Cerebellar cortex (tissue), 1 donor: ENCODE results near the gene TMEFF2.
A peak's percentile ranks its signal among the peaks of the same experiment; 100 is the strongest.

ENCODE experiments used
- DNase-seq: peaks from one replicate; pipeline ENCODE4 v3.0.0-alpha.2; 2015; ENCODE audit warnings: low spot score

Gene TMEFF2

DNA sequence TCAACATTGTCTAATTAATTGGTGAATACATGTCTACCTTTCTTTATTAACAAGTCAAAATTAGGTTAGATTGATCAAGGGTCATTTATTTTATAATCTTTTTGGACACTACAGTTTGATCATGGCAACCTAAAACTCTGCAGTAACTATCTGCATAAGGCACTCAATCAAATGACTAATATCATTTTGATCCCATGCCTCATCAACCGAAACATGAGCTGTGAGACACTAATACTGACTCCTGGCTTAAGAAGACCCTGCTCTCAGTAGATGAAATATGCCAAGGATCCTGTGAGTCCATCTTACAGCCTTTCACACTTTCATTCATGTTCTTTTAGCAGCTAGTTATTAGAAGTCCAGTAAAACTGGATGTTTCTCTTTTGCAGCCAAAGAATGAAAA lies 178.5 kb downstream of the TMEFF2 start:
- DNase-seq, result no peak

DNA sequence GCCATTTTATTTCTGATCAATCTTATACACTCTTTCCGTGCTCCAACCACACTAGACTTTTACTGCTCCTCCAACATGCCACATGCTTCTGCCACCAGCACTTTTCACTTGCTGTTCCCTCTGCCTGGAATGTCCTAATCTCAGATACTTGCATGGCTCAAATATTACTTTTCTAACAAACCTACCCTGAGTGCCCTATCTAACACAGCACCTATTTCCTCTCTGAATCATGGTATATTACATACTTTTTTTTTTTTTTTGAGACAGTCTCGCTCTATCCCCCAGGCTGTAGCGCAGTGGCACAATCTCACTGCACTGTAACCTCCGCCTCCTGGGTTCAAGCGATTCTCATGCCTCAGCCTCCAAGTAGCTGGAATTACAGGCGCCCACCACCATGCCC lies 181.5 kb downstream of the TMEFF2 start:
- no peak for DNase-seq

DNA sequence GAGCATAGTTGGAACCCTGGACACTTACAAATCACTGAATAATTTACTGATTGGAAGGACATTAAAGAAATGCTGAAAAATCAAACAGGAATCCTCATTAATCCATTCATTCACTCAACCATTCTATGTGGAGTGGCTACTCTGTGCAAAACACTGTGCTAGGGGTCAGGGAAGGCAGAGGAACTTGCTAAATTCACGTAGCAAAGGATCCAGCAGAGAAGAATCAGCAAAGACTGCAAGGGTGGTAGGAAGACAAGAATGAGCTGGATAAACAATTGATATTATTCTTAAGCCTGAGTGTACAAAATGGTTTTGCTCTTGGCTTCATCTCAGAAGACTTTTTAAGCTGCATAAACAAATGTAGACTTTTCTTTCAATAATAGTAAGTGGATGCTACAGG lies 183.5 kb downstream of the TMEFF2 start:
- DNase-seq, result no peak

DNA sequence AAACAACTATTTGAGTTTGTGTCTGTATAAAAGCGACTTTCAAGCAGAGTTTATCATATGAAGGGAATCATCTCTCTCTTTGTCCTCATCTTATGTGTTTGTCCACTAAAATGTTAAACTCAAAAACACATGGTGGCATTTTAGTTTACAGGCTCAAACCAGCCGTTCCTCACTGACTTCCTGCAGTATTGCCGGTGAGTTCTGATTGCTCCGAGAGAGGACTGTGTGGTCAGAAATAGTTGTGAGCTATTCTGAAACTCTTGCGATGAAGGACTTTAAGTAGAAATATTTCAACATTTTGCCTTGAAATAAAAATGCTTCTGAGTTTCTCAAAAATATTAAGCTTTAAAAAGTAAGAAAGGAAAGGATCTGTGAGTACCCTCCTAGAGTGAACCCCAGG lies 184.7 kb downstream of the TMEFF2 start:
- no peak for DNase-seq

DNA sequence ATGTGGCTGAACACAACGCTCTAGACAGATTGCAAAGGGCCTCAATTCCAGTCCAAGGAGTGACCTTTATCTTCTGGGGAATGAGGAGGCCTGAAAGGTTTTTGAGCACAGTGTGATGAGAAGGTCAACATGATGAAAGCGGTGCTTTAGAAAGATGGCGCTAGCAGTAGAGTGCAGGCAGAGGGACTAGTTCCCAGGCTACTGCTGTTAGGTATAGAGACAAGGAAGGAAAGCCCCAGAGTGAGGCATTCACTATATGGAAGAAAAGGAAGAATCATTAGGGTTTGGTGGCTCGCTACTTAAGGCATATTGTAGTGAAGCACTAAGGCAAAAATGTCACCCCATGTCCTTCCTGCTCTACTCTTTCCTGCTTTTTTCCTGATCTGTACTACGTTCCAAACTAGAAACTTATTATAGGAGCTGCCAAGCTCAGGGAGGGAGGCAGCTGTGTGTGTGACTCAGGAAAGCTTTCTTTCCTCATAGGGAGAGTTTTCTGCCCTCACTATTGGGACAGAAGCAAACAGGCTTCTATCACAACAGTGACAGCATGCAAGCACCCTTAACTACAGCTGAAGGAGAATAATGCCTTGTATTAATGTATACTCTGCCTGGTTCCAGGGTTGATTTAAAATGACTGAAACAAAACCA lies 187.0 kb downstream of the TMEFF2 start:
- DNase-seq, result no peak

DNA sequence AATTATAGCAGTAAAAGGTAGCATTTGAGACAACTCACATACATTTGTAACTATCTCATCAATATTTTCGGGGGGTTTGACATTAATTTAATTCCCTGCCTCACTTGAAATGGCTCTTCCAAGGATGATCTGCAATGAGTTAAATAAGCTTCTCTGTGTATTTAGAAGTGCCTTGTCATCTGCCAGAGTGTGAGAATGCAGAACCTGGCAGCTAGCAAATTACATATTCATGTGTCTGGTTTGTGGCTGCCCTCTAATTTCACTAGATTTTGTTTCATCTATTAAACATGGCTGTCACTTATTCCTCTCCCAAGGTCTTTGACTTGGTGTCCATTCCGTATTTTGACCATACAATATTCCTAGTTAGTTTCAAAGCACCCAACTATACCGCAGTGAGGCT lies 189.5 kb downstream of the TMEFF2 start:
- DNase-seq, result no peak

DNA sequence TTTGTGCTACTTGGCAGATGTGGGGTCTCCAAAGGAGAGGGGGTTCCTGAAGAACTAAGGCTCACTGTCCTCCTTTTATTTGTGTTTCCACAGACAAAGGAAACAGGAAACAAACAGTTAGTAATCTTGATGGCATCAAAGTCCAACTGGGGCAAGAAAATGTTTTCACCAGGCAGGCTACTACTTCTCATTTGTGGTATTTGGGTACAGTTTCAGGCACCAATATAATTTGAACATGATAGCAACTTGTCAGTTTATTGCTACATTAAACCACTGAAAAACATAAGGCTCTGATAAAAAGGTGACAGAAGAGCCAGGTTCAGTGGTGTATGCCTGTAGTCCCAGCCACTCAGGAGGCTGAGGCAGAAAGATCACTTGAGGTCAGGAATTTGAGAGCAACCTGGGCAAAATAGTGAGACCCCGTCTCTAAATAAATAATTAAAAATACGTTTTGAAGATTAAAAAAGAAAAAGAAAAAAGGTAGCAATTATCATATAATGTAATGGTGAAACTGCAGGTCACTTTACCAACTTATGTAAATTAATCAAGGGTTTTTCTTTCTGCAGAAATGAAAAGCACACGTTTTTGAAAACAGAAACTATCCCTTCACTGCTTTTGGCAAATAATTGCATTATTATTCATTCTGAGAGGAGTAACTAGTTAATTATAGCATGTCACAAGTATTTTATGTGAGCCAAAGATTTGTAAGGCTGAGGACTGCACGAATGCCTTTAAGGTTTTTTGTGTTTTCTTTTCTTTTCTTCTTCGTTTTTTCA lies 190.4 kb downstream of the TMEFF2 start:
- no peak for DNase-seq

DNA sequence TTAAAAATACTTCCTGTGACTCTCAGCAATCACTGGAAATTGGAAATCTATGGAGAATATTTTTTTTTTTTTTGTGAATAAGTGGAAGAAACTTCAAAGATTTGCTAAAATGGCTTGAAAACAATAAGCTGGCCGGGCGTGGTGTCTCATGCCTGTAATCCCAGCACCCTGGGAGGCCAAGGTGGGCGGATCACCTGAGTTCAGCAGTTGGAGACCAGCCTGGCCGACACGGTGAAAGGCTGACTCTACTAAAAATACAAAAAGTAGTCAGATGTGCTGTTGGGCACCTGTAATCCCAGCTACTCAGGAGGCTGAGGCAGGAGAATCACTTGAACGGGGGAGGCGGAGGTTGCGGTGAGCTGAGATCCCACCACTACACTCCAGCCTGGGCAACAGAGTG lies 192.3 kb downstream of the TMEFF2 start:
- DNase-seq, result no peak

DNA sequence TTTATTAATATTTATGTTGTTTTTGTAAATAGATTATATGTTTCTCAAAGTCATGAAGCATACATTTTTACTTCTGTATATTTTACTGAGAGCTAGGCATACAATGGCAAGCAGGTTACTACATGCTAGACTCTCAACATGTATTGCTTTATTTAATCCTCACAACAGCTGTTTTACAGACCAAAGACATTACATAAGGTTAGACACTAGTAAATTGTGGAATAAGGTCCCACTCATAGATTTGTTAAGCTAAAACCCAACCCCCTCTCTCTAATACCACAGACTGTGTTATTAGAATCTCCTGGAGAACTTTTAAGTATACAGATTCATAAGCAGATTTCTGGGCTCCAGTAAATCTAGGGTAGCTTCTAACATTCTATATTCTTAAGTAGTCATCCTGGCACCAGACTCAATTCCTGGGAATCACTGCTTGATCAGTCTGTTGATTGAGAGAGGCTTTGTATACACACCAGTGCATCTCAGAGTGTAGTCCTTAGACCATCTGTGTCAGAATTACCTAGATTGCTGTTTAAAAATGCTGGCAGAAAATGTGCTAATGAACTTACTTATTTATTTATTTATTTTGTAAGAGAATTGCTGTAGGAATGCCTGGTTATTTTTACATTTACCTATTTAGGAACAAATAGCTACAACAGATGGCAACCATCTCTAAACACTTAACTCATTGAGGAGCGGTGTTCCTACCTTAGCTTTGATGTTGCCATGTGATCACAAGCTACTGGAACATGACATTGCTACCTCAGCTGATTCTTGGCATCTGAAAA lies 194.3 kb downstream of the TMEFF2 start:
- DNase-seq, result peak; percentile 77

DNA sequence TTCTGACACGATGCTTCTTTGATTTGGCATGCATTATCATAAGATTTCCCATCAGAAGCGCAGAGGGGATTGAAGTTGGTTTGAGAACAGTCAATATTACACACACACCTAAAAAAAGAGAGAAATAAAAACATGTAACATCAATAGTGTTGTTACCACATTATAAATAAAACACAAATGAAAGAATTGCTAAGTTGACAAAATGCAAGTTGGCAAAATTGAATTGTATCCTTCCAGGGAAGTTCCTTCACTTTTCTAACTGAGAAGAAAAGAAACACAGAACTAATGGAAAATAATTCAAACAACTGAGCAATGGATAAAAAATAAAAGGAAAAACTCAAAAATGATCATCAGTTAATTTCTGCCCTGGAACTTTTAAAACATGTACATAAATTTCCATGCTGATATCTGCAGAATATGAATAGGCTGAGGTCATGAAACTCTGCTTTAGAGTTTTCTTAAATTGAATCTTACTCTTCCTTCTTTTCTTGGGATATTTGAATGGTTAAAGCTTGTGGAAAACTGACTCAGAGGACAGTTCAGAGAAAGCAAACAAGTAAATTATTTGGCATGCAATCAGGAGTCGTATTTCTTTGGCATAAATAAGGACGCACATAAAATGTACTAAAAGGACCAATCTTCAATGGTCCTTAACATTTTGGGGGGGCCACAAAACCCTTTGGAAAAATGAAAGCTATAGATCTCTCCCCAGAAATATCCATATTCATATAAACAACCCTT lies 195.5 kb downstream of the TMEFF2 start:
- DNase-seq, result no peak

DNA sequence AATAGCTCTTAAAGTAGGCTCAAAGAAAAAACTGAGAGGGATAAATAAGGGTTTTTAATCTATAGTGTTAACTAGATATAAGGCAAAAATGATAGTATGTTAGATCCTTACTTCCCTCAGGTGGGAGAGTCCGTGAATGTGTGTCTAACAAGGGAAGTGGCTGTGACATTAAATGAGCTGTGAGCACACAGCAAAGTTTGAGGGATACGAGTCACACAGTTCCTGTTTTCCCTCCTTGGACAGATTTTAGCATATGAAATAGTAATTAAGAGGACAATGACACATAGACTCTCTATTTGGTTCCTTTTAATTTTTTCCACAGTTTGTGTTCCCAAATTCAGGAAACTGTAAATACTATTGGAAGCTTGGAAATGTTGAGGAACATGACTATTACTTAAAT lies 199.4 kb downstream of the TMEFF2 start:
- DNase-seq, result no peak

DNA sequence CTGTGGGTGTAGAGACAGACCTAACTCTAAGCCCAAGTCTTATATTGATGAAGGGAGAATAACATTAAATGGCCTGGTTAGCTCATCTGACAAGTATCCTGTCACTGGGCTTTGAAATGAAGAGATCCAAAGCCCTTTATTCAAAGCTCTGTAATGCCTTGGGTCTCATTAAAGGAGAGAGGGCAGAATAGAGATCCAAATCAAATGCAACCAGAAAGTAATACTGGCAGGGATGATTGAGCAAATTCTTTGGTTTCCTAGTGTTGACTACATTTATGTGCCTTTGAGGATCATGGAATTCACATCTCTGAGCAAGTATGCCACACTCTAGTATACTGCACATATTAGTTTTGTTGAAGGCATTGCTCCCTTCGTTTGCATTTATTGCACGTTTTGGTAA lies 200.0 kb downstream of the TMEFF2 start:
- DNase-seq, result no peak

DNA sequence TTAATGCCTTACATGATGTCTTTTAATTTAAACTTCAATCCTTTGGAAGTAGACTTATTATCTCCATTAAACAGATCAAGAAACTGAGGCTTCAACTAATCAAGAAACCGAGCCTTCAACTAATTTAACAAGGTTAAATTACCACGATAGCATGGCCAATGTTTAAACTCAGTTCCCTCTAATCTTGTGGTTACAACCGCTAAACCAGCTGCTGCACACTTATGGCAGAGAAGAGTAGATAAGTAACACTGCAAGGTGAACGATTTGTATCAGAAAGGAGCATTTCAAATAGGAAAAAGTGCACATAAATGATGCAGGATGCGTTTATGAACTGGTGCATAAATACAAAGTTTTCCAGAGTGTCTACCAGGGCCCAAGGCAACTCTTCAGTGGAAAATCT lies 203.3 kb downstream of the TMEFF2 start:
- no peak for DNase-seq

DNA sequence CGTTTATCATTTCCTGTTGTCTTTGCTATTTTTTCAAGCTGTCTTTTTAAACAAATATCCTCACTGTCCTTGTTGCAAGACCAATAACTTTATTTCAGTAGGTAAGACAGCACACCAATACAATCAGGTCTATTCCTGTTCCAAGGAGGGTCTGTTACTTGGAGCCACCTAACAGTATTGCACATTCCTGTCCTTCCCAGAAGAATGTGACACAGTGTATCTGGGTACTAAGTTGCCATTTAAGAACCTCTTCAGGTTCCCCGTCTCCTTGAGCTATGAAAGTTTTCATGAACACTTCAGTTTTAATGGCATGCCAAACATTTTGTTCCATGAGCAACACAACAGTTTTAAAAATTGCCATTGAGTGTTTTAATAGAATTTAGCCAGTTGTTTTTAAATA lies 209.0 kb downstream of the TMEFF2 start:
- DNase-seq, result no peak

DNA sequence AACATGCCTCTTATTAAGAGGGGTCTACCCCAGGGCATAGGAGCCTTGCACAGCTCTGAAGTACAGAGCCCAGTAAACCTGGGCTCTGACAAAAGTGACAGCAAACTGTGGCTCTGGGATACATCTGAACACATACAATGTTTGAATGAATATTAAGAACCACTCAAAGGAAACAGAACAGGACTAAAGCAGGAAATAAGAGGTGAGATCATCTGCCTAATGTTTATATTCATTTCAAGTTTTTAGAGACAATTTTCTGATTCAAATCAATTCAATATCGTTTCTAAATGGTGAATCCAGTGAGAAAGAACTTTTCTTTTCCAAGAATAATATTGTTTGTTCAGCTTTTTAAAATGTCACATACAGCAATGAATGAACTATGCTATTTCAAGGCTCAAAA lies 211.1 kb downstream of the TMEFF2 start:
- no peak for DNase-seq

DNA sequence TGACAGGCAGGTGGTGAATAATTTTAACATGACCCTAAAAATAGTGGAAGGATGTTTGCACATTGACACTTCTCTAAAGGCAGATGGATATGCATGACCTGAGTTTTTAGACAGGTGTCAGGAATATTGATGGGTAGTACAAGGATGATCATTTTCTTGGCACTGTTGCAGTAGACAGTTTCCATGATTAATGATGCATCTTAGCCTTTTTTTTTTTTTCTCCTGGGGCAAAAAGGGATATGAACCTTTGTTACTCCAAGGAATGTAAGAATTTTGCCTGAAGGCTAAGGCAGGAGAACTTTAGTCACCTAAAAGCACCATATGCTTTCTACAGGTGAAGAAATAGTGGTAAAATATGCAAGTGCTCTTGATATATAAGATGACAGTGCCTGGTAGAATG lies 211.5 kb downstream of the TMEFF2 start:
- DNase-seq, result no peak

DNA sequence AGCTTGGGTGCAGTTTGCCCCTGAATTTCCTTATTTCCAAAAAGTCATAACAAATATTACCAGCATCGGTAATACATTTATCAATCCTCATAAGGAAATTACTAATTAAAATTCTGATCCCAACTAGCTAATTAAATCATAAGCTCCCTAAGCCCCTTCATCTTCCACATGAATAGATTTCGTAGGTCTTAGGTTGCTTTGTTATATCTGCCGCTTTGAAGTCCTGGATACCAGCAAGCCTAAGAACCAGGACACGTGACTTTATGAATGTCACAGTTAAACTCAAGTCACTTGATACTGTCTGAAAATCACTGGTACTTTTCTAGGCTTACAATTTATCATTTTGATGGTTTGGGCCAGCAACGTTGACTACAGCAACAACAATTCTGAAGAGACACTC lies 213.0 kb downstream of the TMEFF2 start:
- no peak for DNase-seq

DNA sequence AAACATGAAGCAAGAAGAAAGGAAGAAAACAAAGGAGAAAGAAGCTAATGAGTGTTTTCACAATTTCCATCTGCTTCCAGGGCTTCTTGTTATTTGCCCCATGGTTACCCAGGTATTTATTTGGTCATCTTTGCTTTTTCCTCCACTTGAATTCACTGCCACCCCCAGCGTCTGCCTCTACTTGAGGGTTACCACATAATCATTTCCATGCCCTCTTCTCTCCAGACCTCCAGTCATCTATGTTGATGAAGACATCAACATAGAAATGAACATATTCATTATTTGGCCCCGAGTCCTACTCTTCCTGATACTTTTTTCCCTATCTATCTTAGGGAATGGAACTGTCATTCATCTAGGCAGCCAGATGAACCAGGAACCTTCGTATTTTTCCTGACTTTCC lies 214.2 kb downstream of the TMEFF2 start:
- DNase-seq, result no peak

DNA sequence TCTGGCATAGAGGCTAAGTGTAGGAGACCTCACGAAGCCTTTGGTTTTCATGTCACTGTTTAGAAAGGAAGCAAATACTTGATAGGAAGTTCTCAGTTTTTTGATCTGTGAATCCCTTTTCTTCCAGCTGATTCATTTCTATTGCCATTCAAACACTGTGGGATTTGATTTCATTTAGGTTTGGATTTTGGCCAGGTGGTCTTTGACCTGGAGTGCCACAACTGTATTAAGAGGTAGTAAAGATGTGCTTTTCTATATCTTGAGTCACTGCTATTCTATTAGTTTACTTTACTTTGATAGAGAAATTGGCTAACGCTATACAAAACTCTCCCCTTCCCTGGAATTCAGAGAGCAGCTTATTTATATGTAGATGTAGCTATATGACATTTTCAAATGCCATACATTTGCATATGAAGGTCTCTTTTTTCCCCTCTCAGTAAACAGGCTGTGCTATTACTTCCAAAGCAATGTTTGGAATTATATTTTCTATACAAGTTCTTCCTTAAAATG lies 215.5 kb downstream of the TMEFF2 start:
- DNase-seq, result no peak

DNA sequence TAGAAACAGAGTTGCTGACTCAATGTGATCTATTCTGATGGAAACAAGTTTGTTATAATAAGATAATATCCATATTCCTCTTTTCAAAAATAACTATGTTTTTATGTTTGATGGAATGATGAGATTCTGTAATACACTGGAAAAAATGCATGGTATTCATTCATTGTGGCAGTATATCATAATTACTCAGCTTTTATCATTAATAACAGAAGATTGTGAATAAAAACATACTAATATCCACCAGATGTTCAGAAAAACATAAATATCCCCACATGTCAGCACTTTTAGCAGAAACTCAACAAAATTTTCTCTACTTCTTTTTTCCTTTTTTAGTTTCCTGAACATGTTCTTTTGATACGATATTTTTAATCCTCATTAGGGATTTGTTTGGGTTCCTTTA lies 217.0 kb downstream of the TMEFF2 start:
- no peak for DNase-seq

DNA sequence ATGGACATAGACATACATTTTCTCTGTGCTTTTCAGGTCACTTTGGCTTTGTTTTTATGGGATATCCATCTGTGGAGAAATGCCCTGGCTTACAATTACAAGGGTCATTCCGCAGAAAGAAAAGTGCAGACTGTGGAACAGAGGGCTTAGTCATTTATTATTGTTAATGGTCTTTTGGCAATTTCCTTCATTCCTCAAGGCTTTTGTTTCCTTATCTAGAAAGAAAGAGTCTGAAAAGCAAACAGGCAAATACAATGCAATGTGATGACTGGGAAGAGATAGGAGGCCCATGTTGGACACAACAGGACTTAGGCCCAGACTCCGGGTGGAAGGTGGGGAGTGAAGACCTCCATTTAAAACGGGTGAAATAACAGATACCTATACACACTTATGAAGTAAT lies 218.3 kb downstream of the TMEFF2 start:
- DNase-seq, result no peak

DNA sequence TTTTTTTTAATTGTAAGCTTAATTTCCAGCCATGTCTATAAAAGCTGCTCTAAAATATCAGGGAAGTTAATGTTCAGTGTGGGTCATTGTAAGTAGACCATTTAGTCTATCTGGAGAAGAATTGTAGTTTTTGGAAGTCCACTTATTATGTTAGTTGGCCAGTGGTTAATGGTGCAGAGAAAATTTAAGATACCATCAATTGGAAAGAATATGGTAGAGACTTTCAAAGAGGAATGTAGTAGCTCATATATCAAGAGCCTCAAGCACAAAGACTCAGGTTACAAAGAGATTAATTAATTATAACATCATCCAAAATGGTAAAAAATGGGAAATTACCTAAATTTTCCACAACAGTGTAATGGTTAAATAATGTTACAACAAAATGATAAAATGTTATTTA lies 220.1 kb downstream of the TMEFF2 start:
- DNase-seq, result no peak
